Colon (tissue), 2 donors: ENCODE data around the gene NGDN.
"Not testable (repeated sequence)": the region's sequence is repeated elsewhere in the genome, so short reads cannot be mapped to it uniquely, and the experiment has no call there.

Source experiments
- FAIRE-seq: peaks from 2 replicates; lab custom pipeline; 2012; peaks lifted over from hg19 to GRCh38; lab: Jason Lieb, UNC
- donor health status: control.
- donor health status: control.

Gene NGDN

GRCh38 chr14:23439107-23439835, 30.2 kb upstream of the NGDN start:
- FAIRE-seq, result no peak

DNA sequence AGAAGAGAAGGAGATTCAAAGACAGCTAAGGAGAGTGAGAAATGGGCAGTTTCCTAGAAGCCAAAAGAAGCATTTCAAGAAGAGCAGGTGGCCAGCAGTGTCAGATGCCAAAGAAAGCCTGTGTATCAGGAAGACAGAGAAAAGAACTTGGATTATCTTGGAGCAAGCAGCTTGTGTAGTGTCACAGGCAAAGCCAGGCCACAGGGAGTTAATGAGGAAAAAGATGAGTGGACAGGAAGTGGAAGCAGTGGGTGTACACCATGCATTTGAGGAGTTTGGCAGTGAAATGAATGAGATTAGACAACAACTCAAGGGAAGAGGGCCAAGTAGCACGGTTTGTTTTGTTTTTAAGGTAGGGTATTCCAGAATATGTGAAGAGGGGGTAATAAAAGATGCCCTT, 28.4 kb upstream of the NGDN start:
- no peak for FAIRE-seq

- FAIRE-seq, result no peak
Measured at GRCh38 chr14:23442721-23443356, 26.7 kb upstream of the NGDN start.

- FAIRE-seq, result no peak
Measured at GRCh38 chr14:23443411-23443812, 26.1 kb upstream of the NGDN start.

GRCh38 chr14:23443881-23444280, 25.6 kb upstream of the NGDN start:
- FAIRE-seq, result no peak

DNA sequence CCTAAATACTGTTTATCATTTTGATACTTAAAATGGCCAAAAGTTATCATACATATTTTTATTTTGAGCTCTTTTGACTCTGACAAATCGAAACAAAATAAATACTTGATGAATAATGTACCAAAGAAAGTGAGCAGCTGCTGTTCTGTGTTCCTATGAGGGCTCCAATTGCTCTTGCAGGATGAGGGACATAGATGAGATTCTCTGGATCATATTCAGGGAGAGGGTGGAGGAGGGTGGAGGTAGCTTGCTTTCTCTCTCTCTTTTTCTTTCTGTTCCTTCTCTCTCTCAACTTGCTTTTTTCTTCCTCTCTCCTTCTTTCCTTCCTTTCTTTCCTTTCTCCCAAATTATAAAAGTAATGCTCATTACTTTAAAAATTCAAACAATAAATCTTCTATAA, 25.2 kb upstream of the NGDN start:
- no peak for FAIRE-seq

DNA sequence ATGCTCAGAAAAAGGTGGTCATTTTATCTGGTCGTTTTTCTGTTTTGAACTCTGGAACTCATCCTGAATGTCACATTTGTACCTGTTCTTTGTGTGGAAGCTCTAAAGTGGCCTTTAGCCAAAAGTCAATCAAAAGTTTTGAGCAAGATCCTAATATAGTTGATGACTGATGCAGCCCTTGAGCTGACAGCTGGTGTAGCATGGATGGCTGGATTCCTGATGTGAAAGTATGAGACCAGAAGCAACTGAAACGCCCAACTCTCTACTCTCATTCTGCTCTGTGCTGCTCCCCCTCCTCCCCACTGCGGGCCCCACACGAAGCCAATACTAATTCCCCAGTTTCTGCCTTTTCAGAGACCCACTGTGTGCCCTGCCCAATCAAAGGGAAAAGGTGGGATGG, 23.7 kb upstream of the NGDN start:
- FAIRE-seq, result no peak

DNA sequence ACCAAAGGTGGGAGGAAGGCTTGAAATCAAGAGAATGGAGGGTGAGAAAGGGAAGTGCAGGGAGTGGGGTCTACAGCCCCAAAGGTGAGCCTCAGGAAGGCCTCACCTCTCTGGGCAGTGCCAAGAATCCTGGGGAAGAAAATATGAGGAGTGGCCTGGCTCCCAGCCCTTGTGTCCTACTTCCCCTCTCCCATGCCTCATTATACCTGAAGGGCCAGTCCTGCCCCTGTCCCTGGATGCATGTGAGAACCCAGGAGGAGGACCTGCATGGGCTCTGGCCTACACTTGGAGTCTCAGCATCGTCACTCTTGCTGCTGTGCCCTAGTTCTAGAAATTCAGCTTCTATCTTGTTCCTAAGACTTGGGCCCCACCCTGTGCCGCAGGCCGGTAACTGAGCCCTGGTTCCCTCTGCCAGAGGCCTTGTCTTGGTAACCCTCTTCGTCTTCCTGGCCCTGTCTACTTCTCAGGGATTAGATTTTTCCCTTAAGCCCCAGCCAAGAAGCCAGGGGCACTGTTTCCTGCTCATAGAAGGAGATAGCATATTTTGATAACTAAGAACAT, 23.1 kb upstream of the NGDN start:
- FAIRE-seq, result no peak

GRCh38 chr14:23447361-23448350, 21.8 kb upstream of the NGDN start:
- FAIRE-seq, result no peak

DNA sequence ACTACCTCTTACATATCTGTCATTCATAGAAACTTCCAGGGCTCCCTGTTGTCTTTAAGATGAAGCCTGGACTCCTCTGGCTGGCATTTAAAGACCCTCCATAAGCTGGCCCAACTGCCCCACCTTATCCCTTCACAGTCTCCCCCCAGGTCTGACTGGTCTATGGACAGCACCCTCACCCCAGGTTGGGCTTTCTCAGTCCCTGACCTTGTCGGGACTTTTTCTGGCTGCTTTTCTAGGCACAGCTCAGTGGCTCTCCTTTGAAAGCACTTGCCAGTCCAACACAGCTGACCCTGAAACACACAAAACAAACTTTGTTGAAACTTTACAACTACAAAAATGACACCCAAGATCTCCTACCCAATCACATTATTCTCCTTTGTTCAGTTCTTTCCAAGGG, 20.2 kb upstream of the NGDN start:
- no peak for FAIRE-seq

- FAIRE-seq, result no peak
Measured at GRCh38 chr14:23450379-23450778, 19.1 kb upstream of the NGDN start.

GRCh38 chr14:23452237-23452636, 17.3 kb upstream of the NGDN start:
- FAIRE-seq, result no peak

- FAIRE-seq, result no peak
Measured at GRCh38 chr14:23454445-23454856, 15.1 kb upstream of the NGDN start.

GRCh38 chr14:23456883-23457586, 12.5 kb upstream of the NGDN start:
- not testable (repeated sequence) for FAIRE-seq

DNA sequence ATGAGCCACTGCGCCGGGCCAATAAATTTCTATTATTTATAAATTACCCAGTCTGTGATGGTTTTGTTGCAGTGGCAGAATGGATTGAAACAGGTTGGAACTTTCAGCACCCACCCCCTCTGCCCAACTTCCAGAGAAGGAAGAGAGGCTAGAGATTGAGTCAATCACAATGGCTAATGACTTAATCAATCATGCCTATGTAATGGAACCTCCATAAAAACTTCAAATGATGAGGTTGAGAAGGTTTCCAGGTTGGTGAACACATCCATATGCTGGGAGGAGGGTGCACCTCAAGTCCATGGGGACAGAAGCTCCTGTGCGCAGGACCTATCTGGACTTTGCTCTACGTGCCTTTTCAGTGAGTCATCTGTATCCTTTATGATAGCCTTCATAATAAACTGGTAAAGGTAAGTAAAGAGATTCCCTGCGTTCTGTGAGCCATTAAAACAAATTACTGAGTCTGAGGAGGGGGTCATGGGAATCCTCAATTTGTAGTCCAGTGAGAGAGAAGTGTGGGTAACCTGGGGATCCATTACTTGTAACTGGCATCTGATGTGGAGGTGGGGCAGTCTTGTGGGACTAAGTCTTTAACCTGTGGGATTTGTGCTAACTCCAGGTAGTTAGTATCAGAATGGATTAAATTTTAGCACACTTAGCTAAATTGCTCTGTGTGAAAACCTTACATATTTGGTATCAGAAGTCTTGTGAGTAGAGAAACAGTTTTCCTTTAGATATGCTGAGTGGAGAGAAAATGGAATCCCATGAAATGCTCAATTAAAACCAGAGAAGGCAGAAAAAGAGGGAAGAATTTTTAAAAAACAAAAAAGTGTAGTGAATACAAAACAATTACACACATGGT, 11.7 kb upstream of the NGDN start:
- no peak for FAIRE-seq

DNA sequence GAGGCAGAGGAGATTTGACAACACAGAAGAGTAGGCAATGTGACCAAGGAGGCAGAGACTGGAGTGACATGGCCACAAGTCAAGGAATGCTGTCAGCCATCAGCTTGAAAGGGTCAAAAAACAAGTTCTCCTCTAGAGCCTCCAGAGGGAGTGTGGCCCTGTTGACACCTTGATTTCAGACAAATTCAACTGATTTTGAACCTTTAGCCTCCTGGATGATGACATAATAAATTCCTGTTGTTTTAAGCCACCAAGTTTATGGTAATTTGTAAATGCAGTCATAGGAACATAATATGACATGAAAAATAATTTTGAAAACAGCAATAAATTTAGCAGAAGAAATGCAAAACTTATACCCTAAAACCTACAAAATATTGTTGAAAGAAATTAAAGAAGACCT, 8.5 kb upstream of the NGDN start:
- no peak for FAIRE-seq

DNA sequence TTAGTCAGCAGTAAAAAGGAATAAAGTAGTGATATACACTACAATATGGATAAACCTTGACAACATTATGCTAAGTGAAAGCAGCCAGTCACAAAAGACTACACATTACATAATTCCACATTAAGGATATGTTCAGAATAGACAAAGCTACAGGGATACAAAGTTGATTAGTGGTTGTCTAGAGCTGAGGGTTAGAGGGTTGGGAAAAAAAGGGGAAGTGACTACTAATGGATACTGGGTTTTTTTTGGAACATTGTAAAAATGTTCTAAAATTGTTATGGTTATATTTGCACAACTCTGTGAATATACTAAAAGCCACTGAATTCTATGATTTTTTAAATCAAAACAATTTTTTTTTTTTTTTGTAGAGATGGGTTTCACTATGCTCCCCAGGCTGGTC, 4.8 kb upstream of the NGDN start:
- no peak for FAIRE-seq

DNA sequence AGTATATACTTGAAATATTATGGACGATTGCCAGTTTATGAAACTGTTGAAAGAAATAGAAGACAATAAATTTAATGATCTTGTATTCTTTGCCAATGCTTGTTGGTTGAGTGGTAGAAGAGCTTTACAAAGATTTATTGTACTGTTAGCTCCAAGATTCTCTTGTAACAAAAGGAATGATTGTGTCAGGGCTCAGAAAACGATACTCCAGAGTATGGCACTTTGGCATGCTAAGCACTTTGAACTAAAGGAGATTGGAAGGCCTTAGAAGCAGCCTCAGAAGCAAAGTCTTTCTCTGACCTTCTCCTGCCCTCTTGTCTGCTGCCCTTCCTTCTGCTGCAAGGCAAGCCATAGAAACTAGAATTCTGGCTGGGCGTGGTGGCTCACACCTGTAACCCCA, 4.2 kb upstream of the NGDN start:
- FAIRE-seq, result no peak

GRCh38 chr14:23468704-23469126, 788 bp upstream of the NGDN start:
- FAIRE-seq, result no peak

GRCh38 chr14:23469906-23470403, 452 bp downstream of the NGDN start:
- no peak for FAIRE-seq

DNA sequence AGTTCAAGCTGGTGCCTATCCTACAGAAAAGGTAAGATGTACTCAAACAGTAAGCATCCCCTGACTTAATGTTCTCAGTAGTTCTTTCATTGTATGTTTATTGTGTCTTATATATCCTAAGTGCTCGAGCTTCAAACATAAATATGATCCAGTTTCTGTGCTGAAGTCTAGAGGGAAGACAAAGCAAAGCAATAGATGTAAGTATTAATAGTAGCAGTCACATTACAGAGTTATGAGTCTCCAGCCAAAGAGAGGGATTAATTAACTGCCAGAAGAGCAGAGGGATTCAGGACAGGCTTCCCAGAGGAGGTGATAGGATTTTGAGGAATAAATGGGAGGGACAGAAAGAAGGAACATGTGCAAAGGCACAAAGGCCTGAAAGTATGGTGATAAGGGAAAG, 1.4 kb downstream of the NGDN start:
- no peak for FAIRE-seq
